ENCODE measurements around the gene CFAP46. TPM values are rescaled to one million over a fixed set of nuclear protein-coding genes. Genes with fewer than 3 reads are reported as not detected.

CFAP46 gene
- total RNA-seq, 2 experiments from 2014 or later = 0.07 TPM; not detected in 1

DNA sequence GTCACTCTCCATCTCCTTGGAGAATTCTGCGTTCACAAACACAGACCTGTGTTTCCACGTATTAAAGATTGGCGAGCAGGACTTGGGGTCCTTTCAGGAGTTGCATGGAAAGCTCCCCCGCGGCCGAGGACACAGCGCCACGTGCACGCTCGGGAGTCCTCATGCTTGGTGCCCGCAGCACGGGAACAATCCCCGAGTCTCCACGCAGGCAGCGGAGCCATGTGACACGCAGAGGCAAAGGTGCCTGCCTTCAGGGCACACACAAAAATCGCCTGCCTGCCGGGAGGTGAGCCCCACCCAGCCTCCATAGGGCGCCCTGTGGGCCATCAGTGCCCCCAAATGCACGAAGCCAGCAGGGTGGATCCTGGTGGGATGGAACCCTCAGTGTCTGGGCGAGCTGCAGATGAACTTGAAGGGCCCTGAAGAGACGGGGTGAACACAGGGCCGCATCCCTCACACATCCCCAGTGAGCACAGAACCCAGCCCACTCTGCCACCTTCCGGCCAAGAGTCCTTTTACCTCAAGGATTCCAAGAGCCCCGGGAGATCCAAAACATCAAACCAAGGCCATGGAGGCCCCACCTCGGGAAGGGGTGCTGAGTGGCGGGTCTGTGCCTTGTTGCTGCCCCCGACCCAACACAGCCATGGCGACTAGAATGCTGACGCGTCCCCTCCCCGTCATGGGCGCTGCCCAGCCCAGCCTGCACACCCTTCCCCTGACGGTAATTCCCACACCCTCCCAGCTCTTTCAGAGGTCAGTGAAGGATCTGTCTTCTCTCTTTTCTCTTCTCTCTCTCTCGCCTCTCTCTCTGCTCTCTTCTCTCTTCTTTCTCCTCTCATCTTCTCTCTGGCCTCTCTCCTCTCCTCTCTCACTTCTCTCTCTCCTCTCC lies 55.9 kb downstream of the CFAP46 start:
- intact Hi-C loops (cut with micrococcal nuclease) = no loop called here
- Mint-ChIP-seq H3K27me3 (no peaks in the 10 kb centered on the region), H3K9me3 (no peaks in the 10 kb centered on the region), H3K36me3 (no peaks in the 10 kb centered on the region), H3K27ac (no peak overlapping the region), H3K4me3 (no peak overlapping the region), H3K4me1 (ENCODE audit: low read depth) (no peaks in the 10 kb centered on the region)
- ChIA-PET POLR2A (no interaction called here), CTCF (no interaction called here)
- DNase-seq = no peak

DNA sequence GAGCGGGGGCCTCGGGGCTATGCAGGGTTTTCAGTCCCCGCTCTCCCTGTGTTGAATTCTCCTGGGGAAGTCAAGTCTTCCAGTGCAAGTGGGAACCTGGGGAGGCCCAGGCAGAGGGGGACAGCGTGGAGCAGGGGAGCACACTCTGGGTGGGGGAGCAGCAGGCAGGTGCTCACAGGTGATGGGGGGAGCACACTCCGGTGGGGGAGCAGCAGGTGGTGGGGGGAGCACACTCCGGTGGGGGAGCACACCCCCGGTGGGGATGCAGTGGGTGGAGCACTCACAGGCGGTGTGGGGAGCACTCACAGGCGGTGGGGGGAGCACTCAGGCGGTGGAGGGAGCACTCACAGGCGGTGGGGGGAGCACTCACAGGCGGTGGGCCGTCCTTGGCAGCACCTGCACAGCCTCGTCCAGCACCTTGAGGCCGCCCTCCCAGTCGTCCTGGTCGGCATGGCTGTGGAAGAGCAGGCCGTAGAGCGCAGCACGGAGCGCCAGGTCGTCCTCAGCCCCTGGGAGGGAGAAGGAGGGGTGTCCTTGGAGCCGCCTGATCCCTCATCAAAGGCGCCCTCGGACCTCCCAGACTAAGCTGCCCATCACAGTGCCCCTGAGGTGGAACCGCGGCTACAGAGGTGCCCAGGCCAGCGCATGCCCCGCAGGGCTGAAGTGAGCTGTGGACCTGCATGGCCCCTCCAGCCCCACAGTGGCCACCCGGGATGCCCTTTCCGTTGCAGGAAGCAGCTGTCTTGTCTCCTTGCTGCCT lies 56.7 kb downstream of the CFAP46 start:
- ChIA-PET CTCF (no interaction called here), POLR2A (no interaction called here)
- Mint-ChIP-seq H3K4me1 (ENCODE audit: low read depth) (no peaks in the 10 kb centered on the region), H3K27me3 (no peaks in the 10 kb centered on the region), H3K27ac (no peak overlapping the region), H3K36me3 (no peaks in the 10 kb centered on the region), H3K9me3 (no peaks in the 10 kb centered on the region), H3K4me3 (no peak overlapping the region)
- intact Hi-C loops (cut with micrococcal nuclease) = no loop called here
- DNase-seq = no peak

DNA sequence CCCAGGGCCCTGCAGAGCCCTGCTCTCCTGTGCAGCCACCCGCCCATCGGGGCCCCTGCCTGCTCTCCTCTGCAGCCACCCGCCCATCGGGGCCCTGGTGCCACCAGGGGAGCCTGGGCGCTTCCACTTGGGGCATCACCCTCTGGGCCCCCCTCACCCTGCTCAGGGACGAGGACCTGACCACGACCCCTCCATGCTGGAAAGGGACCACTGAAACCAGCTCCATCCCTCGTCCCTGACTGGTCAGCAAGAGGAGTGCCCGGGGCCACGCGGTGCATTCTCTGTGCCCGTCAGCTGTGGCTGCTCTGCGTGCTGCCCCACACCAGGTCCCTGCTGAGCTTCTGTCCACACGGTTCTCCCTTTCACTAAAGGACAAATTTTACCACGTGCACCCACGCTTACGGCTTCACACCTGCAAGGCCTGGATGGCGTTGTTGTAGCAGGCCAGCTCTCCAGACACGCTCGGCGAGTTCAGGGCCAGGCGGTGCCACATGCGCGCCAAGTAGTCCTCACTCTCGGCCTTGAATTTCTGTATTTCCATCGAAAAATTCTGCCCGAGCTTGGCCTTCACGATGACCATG lies 57.6 kb downstream of the CFAP46 start:
- POLR2A ChIA-PET = no interaction called here

DNA sequence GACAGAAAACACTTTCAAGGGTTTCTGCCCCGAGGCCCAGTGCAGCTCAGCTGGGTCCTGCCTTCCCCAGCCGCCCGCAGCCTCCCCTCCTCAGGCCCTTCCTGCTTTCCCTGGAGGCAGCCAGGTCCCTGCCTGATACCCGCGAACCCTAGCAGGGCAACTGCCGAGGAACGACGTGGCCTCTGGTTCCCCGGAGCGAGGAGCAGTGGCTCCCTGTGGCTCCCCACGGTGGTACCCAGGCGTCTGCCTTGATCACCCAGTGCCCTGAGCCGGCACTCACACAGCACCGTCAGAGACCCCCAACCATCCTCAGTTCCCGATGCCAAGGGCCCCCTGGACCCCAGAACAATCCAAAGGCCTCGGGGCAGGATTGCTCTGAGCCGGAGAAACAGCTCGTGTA lies 58.3 kb downstream of the CFAP46 start:
- no peak for DNase-seq
- Mint-ChIP-seq H3K36me3 (no peaks in the 10 kb centered on the region), H3K27me3 (peaks cover 1% of the 10 kb centered on the region), H3K4me3 (no peak overlapping the region), H3K9me3 (no peaks in the 10 kb centered on the region), H3K4me1 (ENCODE audit: low read depth) (no peaks in the 10 kb centered on the region), H3K27ac (no peak overlapping the region)
- CTCF ChIA-PET = no interaction called here
- intact Hi-C loops (cut with micrococcal nuclease) = no loop called here
- POLR2A ChIA-PET = no interaction called here

More for the DNA sequence above, 57.6 kb downstream of the CFAP46 start:
- Mint-ChIP-seq H3K36me3 (no peaks in the 10 kb centered on the region), H3K4me3 (no peak overlapping the region), H3K27ac (no peak overlapping the region), H3K9me3 (no peaks in the 10 kb centered on the region), H3K4me1 (ENCODE audit: low read depth) (no peaks in the 10 kb centered on the region), H3K27me3 (no peaks in the 10 kb centered on the region)
- CTCF ChIA-PET = no interaction called here
- DNase-seq = no peak
- intact Hi-C loops (cut with micrococcal nuclease) = no loop called here

DNA sequence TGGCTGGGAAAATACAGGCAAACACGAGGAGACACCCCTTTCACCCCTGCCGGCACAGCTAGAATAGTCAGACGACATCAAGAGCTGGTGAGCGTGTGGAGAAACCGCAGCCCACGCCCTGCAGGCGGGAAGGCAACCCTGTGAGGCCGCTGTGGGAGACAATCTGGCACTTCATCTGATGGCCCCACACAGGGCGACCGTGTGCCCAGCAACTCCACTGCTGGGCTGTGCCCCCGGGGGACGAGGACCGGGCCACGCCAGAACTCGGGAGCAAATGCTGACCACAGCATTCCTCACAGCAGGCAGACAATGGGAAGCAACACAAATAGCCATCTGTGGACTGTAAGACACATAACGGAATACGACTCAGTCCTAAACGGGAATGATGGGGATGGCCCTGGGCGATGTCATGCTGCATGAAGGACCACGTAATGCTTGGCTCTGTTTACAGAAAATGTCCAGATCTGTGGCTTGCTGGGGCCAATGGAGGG lies 58.9 kb downstream of the CFAP46 start:
- CTCF ChIA-PET = no interaction called here
- H3K27me3 Mint-ChIP-seq = peaks cover 3% of the 10 kb centered on the region
- intact Hi-C loops (cut with micrococcal nuclease) = no loop called here
- H3K36me3 Mint-ChIP-seq = no peaks in the 10 kb centered on the region
- no peaks in the 10 kb centered on the region for H3K9me3 Mint-ChIP-seq
- DNase-seq = no peak
- H3K27ac Mint-ChIP-seq = no peak overlapping the region
- no peaks in the 10 kb centered on the region for H3K4me1 Mint-ChIP-seq (ENCODE audit: low read depth)
- POLR2A ChIA-PET = no interaction called here
- no peak overlapping the region for H3K4me3 Mint-ChIP-seq

DNA sequence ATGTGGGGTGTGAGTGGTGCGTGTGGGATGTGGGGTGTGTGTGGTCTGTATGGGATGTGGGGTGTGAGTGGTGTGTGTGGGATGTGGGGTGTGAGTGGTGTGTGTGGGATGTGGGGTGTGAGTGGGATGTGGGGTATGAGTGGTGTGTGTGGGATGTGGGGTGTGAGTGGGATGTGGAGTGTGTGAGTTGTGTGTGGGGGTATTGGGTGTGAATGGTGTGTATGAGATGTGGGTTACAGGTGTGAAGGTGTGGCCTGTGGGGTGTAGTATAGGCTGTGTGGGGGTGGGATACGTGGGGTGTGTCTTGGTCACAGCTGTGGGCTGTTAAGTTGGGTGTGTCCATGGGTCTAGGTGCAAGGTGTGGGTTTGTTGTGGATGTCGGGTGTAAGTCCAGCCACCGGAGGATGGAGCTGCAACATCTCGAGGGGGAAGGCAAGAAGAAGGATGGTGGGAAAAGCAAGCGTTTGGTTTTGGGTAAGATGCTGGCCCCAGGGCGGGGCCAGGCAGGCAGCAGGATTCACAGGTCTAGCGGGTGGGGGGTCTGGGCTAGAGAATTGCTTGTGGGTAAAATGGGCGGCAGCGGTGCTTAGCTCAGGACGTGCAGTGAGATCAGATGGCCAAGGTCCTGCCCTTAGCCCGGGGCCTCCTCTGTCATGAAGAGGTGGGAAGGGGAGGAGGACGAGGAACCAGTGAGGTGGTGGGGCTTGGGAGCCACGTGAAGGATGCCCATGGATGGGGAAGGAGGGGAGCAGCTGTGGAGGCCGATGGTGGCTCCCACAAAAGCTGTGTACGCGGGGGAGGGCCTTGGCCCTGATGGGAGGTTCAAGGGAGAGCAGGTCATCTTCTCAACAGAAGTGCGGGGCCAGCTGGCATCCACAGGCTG lies 60.1 kb downstream of the CFAP46 start:
- Mint-ChIP-seq H3K9me3 (no peaks in the 10 kb centered on the region), H3K36me3 (no peaks in the 10 kb centered on the region), H3K4me3 (no peak overlapping the region), H3K4me1 (ENCODE audit: low read depth) (no peaks in the 10 kb centered on the region), H3K27ac (no peak overlapping the region), H3K27me3 (peaks cover 4% of the 10 kb centered on the region)
- intact Hi-C loops (cut with micrococcal nuclease) = no loop called here
- no peak for DNase-seq
- CTCF ChIA-PET = no interaction called here
- POLR2A ChIA-PET = no interaction called here

DNA sequence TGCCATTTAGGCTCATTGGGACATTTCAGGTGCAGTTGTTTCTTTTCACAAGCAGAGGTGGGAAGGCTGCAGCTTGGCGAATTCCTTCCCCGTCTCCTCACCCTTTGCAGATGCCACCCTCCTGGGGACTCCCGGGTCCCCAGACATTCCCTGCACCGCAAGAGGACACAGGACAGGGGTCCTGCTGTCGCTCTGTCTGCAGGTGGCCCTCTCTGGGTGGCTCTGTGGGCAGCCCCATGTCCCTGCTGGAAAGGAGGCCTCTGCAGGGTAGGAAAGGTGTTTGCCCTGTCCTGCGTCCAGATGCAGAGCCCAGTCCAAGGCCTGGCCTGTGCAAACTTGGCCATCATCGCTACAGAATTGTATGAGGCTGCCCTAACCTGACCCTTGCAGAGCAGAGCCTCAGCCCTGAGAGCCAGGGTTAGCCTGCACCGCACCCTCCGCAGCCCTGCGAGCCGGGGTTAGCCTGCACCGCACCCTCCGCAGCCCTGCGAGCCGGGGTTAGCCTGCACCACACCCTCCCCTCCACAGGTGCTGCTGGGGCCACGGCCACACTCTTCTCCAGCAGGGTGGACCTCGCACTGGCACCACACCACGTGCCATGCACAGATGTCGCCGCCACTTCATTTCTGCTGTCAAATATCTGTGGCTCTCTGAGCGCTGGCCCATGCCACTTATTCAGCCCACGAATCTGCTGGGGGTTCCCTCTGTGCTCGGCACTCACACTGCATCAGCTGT lies 61.0 kb downstream of the CFAP46 start:
- H3K4me1 Mint-ChIP-seq (ENCODE audit: low read depth) = no peaks in the 10 kb centered on the region
- H3K4me3 Mint-ChIP-seq = no peak overlapping the region
- no peak for DNase-seq
- intact Hi-C loops (cut with micrococcal nuclease) = no loop called here
- H3K36me3 Mint-ChIP-seq = no peaks in the 10 kb centered on the region
- POLR2A ChIA-PET = no interaction called here
- CTCF ChIA-PET = no interaction called here
- H3K9me3 Mint-ChIP-seq = no peaks in the 10 kb centered on the region
- H3K27me3 Mint-ChIP-seq = peaks cover 4% of the 10 kb centered on the region
- no peak overlapping the region for H3K27ac Mint-ChIP-seq

DNA sequence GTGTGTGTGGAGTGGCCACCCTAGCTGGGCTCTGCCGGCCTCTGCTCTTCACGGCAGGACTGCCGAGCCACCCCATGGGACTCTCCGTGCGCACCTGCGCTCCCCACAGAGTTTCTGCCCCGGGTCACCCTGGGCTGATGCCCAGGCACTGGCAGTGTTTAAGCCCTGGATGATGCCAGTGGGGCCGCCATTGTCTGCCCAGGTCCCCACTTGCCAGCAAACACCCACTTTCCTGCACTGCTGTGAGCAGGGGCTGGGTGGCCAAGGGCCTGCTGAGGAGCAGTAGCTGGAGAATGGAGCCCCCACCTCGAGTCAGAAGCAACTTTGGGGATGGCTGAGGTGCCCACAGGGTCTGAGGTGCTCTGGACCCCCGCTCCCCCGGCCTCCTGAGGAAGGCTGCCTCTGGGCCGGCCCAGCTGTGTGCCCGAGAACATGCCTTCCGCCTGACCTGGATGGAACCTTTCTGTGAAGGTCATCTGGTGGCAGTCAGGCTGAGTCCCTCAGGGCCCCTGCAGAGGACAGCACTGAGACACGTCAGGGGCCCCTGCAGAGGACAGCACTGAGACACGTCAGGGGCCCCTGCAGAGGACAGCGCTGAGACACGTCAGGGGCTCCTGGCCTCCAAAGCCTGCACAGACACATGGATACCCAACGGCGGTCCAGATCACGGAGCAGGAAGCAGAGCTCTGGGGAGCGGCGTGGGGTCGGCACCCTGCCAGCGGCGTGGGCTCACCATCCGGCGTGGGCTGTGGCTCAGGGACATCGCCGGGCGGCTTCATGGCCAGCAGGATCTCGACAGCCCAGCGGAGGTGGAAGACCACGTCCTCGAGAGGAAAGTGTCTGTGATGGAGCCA lies 62.0 kb downstream of the CFAP46 start:
- no peaks in the 10 kb centered on the region for H3K36me3 Mint-ChIP-seq
- H3K27me3 Mint-ChIP-seq = peaks cover 12% of the 10 kb centered on the region
- POLR2A ChIA-PET = no interaction called here
- CTCF ChIA-PET = no interaction called here
- no peak for DNase-seq
- H3K9me3 Mint-ChIP-seq = no peaks in the 10 kb centered on the region
- intact Hi-C loops (cut with micrococcal nuclease) = no loop called here
- H3K4me1 Mint-ChIP-seq (ENCODE audit: low read depth) = no peaks in the 10 kb centered on the region
- H3K4me3 Mint-ChIP-seq = no peak overlapping the region
- H3K27ac Mint-ChIP-seq = no peak overlapping the region

DNA sequence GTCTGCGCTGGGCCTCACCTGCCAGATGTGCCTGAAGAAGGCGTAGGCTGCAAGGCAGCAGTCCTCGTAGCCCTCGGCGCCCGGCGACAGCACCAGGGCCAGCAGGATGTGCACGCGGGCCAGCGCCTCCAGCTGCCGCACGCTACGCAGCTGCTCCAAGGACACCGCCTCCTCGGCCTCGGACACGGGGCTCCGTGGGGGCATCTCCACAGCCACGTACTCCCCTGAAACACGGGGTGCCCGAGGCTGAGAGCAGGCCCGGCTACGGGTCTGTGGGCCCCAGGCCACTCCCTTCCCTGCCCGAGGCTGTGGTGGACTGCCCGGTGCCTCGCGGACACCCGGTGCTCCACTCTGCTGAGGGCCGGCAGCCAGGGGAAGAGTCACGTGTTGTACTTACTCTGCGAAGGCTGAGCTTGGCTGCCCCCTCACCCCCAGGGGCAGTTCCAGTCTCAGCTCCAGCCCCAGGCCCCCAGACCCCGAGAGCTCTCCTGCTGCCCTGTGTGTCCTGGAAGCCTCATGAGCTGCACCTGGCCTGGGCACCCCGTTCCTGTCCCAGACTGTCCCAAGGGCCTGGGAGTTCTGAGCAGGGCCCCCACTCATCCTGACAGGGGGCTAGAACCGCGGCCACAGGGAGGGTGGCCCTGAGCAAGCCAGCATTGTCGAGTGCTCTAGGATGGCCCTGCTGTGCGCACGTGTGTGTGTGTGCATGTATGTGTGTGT lies 62.8 kb downstream of the CFAP46 start:
- Mint-ChIP-seq H3K4me3 (no peak overlapping the region), H3K4me1 (ENCODE audit: low read depth) (no peaks in the 10 kb centered on the region), H3K27me3 (peaks cover 13% of the 10 kb centered on the region), H3K36me3 (no peaks in the 10 kb centered on the region), H3K9me3 (no peaks in the 10 kb centered on the region), H3K27ac (no peak overlapping the region)
- CTCF ChIA-PET = no interaction called here
- DNase-seq = no peak
- POLR2A ChIA-PET = no interaction called here
- intact Hi-C loops (cut with micrococcal nuclease) = no loop called here

DNA sequence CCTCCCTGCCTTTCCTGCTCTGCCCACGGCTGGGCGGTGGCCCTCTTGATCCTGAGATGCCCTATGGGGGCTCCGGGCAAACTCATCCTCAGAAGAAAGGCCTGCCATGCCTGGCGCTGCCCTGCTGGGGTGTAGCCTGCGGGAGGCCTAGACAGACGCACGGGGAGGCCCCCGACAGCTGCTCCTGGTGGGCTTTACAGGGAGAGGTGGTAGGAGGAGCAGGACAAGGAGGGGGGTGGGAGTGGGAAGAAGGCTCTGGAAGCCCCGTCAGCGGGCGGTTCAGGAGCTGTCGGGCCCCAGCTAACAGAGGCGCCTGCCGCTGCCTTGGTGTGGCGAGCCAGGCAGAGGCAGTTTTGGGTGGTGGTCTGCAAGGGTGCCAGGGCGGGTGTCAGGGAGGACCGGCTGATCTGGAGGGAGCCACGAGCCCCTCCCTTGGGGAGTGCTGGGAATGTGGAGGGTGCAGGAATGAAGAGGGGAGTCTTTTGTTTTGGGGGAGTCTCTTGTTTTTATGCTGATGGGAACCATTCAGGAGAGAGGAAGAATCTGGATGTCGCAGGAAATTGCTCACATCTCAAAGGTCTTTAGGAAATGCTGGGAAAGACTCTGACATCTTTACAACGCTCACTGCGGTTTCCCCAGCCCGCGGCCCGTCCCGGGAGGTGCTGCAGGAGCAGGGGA lies 63.5 kb downstream of the CFAP46 start:
- ChIA-PET CTCF (no interaction called here), POLR2A (no interaction called here)
- peaks cover 13% of the 10 kb centered on the region for H3K27me3 Mint-ChIP-seq
- H3K36me3 Mint-ChIP-seq = no peaks in the 10 kb centered on the region
- DNase-seq = no peak
- H3K4me3 Mint-ChIP-seq = no peak overlapping the region
- no peaks in the 10 kb centered on the region for H3K4me1 Mint-ChIP-seq (ENCODE audit: low read depth)
- intact Hi-C loops (cut with micrococcal nuclease) = no loop called here
- no peak overlapping the region for H3K27ac Mint-ChIP-seq
- H3K9me3 Mint-ChIP-seq = no peaks in the 10 kb centered on the region
